Stimulated activated CD8-positive, alpha-beta memory T cell treated with anti-CD3 and anti-CD28 coated beads, Interleukin-4, amount 100 ng/mL, for 4 hours (primary cell): ENCODE results near the gene QSOX2.

Source experiments
- DNase-seq, 2 donors: peaks; one replicate each; pipeline ENCODE4 v3.0.0-alpha.2; 2020; ENCODE audit warnings: low read depth in 2 of 2, low spot score in 1 of 2

QSOX2 gene

DNA sequence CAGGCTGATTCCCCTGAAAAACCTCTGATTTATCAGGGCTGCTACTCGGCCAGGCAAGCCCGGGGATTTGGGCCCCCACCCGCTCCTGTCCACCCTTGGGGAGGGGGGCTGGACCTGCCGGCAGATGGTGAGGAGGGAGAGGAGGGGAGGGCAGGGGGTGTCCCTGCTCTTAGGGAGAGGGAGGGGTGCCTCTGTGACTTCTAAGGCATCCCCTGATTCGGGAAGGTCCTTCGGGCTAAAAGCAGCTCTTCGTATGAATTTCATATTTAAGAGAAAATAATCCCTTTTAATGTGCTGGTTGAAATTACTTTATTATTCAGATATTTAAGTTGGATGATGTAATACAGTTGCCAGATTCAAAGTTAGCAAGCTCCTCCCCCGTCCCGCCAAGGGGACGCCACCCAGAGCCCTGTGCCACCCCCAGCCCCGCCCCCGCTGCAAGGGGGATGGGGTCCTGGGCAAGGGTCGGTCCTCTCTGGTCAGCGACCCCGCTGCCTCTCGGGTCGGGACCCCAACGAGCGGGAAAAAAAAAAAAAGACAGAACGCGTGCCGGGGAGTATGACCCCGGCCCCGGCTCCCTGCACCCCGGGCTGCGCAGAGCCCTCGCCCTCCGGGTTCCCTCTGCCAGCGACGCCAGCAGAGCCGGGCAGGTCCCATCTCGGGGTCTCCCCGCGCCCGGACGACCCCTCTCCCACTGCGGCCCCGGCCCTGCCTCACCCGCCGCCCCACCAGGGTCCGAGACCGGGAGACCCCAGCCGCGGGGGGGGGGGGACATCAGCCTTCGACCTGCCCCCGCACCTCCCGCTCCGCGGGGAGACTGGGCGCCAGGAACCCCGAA is 53.1 kb downstream of the QSOX2 start:
- DNase-seq, result no peak

DNA sequence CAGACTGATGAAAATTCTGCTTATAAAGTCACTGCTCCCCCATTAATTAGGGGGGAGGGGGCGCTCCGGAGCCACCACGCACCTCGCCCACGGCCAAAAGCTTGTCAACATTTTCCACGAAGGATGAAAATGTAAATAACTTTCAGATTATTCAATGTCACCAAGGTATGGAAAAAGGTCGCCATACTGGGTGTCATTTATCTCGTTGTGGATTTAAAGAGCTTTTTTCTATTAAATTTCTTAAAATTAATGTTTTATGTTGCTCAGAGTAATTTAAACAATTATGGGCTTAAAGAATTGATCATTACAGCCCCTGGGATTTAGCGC is 53.7 kb downstream of the QSOX2 start:
- no peak for DNase-seq

GRCh38 chr9:136191099-136191959 is 54.3 kb downstream of the QSOX2 start:
- DNase-seq, result no peak

DNA sequence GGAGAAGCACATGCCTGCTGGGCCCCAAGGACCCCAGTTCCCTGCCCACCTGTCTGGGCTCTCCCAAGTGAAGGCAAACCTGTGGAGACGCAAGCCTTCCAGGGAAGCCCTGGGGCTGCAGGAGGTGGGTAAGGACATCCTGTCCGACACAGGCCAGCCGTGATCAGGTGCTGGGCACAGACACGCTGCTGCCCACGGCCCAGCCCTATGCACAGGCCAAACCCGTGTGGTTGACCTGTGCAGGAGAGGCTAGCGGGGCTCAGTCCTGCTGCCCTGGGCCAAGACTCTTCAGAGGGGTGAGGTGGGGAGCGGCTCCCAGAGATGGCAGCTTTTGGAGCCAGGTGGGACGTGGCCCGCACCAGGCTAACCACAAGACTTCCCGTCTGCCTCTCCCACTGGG is 55.0 kb downstream of the QSOX2 start:
- no peak for DNase-seq

GRCh38 chr9:136190237-136190601 is 55.4 kb downstream of the QSOX2 start:
- no peak for DNase-seq

DNA sequence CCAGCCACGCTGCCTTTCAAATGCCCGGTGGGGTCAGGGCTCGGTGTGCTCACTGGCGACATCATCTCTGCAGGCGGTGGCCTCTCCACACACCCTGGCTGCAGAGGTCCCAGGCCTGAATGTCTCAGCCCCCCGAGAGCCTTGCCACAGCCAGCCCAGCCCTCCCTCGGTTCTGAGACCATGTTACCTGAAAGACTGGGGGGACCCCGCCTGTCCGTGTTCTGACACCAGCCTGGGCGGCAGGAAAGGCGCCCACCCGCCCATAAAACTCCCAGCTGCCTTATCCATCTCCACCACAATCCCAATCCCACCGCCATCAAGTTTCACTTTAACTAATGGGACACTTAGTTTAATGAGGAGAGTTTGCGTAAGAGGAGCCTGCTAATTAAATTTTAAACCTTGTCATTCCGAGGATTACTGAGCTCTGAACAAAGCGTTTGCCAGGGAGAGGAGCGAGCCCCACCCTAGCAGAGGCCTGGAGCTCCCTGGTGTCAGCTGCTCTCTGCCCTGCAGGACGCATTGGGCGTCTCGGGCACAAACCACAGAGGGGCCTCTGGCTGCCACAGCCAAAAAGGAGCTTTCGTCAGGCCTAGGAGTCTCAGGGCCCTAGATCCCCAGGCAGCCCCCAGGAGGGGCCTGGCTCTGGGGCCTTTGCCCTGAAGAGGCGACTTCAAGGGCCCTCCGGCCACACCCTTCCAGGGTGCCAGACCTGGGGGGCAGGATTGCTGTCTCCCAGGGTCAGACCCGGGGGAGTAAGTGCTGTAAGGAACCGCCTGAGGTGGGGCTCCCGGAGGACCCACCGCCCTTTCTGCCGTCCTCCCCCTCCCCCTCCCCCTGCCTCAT is 56.0 kb downstream of the QSOX2 start:
- DNase-seq, result no peak

DNA sequence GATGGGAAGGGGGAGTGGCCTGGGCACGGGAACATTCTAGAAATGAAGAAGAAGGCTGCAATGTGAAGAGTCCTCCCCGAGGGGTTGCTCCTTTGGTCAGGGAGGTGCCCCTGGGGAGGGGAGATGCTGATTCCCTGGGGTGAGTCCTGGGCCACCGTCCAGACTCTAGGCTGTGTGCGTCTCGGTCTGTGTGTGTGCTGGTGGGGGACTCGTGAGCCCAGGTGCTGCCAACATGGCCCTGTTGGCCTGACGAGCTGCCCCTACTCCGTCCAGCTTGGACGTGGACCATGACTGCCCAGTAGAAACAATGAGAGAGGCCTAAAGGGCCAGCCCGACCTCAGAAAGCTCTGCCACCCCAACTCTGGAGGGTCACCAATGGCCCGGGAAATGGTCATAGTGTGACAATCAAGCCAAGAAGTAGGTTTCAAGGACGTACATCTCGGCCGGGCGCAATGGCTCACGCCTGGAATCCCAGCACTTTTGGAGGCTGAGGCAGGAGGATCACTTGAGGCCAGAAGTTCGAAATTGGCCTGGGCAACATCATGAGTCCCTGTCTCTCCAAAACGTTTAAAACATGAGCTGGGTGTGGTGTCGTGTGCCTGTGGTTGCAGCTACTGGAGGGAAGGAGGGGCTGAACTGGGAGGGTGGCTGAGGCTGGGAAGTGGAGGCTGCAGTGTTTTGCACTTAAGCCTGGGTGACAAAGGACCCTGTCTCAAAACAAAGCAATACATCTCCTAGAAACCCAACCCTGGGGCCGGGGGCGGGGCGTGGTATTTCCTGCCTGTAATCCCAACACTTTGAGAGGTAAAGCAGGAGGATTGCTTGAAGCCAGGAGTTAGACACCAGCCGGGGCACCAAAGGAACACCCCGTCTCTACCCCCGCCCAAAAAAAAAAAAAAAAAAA is 57.7 kb downstream of the QSOX2 start:
- DNase-seq, result no peak

DNA sequence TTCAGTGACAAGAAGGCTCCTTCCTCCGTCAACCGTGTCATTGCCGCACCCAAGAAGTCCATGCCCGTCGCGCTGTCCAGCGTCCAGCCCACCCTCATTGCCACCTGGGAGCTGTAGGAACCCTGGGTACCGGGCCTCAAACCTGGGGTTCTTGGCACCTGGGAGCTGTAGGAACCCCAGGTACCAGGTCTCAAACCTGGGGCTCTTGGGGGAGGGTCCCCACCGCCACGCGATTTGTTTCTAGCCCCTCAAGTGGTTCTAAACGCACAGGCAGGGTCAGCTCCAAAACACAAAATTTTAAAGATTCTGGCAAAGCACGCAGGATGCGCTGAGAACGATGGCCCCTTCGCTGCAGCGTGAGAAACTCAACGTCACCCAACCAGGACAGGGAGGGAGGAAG is 58.4 kb downstream of the QSOX2 start:
- DNase-seq, result no peak

- no peak for DNase-seq
These were observed 59.2 kb downstream of the QSOX2 start for GRCh38 chr9:136186386-136186785.

GRCh38 chr9:136185596-136186366 is 59.8 kb downstream of the QSOX2 start:
- no peak for DNase-seq

- DNase-seq, result no peak
These were observed 60.5 kb downstream of the QSOX2 start for GRCh38 chr9:136185066-136185465.

GRCh38 chr9:136182850-136183422 is 62.7 kb downstream of the QSOX2 start:
- DNase-seq, result no peak

DNA sequence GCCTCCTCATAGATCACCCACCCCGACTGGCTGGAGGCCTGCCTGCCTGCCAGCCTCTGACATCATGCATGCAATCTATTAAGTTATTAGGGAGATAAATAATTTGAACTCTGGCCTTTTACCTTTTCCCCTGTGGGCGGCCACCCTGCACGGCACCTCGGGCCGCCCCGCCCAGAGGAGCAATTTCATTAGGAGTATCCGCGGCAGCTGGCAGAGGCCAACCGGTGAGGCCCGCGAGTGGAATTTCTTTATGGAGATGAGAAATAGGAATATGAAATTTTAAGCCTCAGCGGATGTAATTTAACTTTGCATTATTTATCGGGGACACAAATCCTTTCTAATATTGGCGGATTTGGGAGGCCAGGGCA is 63.2 kb downstream of the QSOX2 start:
- no peak for DNase-seq

- no peak for DNase-seq
These were observed 63.7 kb downstream of the QSOX2 start for GRCh38 chr9:136181784-136182419.

DNA sequence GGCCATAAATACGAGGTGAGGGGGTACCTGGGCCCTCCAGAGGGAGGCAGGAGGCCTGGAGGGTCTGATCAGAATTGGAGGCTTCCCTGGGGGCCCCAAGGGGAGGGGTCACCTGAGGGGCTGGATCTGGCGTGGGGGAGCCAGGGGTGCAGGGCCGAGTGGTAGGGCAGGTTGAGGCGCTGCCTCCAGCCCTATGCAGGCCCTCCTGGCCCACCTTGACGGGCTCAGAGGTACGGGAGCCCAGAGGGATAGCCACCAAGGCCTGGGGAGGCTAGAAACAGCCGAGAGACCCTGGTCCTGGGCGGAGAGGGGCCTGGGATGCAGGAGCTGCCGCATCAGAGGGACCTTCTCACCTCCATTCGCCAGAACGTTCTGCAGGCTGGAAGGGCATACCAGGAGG is 65.0 kb downstream of the QSOX2 start:
- no peak for DNase-seq

DNA sequence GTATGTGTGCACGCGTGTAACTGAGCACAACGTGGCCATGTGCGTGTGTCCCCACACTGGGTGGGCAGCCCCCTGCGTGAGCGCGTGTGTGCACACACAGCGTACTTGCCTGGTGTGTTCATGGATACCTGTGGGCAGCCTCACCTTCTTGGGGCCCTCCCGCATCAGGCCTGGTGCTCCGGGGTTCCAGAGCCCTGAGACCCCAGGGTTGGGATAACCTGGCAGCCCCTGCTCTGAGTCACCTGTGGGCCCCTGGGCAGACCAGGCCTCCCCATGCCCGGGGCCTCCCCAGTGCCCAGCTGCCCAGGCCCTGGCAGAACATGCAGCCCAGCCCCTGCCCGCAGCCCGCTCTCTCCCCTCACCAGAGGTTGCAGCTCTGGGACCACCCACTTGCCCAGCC is 65.9 kb downstream of the QSOX2 start:
- no peak for DNase-seq

DNA sequence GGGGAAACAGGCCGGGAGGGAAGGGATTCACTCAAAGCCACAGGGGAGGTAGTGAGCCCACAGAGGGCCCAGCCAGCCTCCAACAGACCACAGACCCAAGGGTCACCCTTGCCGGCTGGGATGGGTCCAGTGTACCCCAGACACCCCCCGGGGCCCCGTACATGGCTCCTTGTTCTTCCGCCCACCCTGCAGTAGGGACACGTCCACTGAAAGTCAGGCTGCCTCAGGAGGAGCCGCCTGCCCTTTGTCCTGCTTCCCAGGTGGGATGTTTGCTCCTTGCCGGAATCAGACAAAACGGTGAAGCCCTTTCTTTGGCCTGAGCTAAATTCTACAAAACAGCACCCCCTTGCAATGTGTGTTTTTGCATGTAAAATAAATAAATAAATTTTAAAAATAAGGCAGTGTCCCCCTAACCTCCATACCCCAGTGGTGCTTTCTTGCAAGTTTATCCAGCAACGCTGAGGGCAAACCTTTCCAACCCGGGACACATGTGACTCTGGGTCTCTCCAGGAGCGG is 66.5 kb downstream of the QSOX2 start:
- DNase-seq, result no peak

DNA sequence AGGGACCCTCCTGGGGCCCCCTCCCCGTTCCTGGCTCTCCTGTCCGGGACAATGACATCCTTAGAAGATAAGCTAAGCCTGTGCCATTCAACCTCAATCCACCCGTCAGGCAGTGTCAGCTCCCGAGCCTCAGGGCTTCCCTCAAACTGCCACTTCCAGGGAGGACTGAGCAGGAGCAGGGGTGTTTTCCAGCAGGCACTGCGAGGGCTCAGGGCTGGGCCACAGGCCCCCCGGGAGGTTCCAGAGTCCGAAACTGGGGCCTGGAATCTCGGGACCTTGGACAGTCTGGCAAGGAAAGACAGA is 66.9 kb downstream of the QSOX2 start:
- no peak for DNase-seq
